ENCODE results near the gene TRIM44.
A peak's percentile ranks its signal among the peaks of the same experiment; 100 is the strongest.
"Not testable (repeated sequence)": the region's sequence is repeated elsewhere in the genome, so short reads cannot be mapped to it uniquely, and the experiment has no call there.

TRIM44 gene

GRCh38 chr11:35753573-35753972, 91.0 kb downstream of the TRIM44 start:
- not testable (repeated sequence) for DNase-seq (ENCODE audit: low spot score)

- not testable (repeated sequence) for DNase-seq (ENCODE audit: low spot score)
Measured at GRCh38 chr11:35759951-35760350, 97.4 kb downstream of the TRIM44 start.

- DNase-seq (ENCODE audit: low spot score), result no peak
Measured at GRCh38 chr11:35761899-35762298, 99.3 kb downstream of the TRIM44 start.

GRCh38 chr11:35763301-35763700, 100.7 kb downstream of the TRIM44 start:
- no peak for DNase-seq (ENCODE audit: low spot score)

GRCh38 chr11:35763765-35764164, 101.2 kb downstream of the TRIM44 start:
- no peak for DNase-seq (ENCODE audit: low spot score)

GRCh38 chr11:35764417-35764816, 101.8 kb downstream of the TRIM44 start:
- no peak for DNase-seq (ENCODE audit: low spot score)

DNA sequence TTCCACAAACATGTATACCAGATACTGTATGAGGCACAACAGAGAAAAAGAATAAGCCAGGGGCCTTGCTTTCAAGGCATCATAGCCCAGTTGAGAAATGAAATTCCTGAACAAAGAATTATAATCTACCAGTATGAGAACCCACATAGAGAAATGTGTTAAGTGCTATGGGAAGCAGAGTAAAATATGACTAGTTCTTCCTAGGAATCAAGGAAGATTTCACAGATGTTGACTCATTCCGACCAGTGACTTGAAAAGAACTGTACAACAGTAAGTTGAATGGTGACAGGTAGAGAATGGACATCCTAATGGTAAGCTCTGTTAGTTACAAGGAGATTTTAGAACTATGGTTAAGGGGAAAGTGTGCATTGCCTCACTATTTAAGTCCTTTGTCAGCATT, 102.6 kb downstream of the TRIM44 start:
- DNase-seq (ENCODE audit: low spot score), result peak; percentile 36

GRCh38 chr11:35766651-35767050, 104.1 kb downstream of the TRIM44 start:
- DNase-seq (ENCODE audit: low spot score), result no peak

DNA sequence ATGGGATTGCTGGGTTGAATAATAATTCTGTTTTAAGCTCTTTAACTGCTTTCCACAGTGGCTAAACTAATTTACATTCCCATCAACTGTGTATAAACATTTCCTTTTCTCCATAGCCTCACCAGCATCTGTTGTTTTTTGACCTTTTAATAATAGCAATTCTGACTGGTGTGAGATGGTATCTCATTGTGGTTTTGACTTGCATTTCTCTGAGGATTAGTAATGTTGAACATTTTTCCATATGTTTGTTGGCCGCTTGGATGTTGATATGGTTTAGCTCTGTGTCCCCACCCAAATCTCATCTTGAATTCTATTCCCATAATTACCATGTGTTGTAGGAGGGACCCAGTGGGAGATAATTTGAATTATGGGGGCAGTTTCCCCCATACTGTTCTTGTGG, 107.8 kb downstream of the TRIM44 start:
- DNase-seq (ENCODE audit: low spot score), result not testable (repeated sequence)

- DNase-seq (ENCODE audit: low spot score), result no peak
Measured at GRCh38 chr11:35771722-35772121, 109.1 kb downstream of the TRIM44 start.

GRCh38 chr11:35777241-35777640, 114.7 kb downstream of the TRIM44 start:
- not testable (repeated sequence) for DNase-seq (ENCODE audit: low spot score)

DNA sequence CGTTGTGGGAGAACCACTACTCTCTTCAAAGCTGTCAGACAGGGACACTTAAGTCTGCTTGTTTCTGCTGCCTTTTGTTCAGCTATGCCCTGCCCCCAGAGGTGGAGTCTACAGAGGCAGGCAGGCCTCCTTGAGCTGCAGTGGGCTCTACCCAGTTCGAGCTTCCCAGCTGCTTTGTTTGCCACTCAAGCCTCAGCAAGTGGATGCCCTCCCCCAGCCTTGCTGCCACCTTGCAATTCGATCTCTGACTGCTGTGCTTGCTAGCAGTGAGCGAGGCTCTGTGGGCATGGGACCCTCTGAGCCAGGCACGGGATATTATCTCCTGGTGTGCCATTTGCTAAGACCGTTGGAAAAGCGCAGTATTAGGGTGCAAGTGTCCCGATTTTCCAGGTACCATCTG, 116.4 kb downstream of the TRIM44 start:
- DNase-seq (ENCODE audit: low spot score), result not testable (repeated sequence)

- DNase-seq (ENCODE audit: low spot score), result no peak
Measured at GRCh38 chr11:35779409-35779808, 116.8 kb downstream of the TRIM44 start.

- no peak for DNase-seq (ENCODE audit: low spot score)
Measured at GRCh38 chr11:35780951-35781860, 118.6 kb downstream of the TRIM44 start.

GRCh38 chr11:35781861-35782470, 119.4 kb downstream of the TRIM44 start:
- DNase-seq (ENCODE audit: low spot score), result no peak

DNA sequence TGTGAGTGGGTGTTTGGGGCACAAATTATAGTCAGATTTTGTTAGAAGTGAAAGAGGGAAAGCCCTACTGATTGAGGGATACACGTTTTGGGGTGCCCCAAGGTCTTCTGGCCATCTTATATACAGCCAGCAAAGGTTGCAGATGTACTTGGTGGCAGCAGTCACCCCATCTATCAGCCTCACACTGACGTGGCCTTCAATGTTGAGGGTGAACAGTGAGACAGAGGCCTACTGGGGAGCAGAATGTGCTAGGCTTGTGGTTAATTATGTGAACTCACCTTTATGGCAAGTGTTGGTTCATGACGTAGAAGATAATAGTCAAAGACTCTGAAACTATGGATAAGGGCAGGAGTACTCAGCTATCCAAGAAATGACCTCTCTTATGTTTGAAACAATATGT, 121.2 kb downstream of the TRIM44 start:
- DNase-seq (ENCODE audit: low spot score), result no peak

DNA sequence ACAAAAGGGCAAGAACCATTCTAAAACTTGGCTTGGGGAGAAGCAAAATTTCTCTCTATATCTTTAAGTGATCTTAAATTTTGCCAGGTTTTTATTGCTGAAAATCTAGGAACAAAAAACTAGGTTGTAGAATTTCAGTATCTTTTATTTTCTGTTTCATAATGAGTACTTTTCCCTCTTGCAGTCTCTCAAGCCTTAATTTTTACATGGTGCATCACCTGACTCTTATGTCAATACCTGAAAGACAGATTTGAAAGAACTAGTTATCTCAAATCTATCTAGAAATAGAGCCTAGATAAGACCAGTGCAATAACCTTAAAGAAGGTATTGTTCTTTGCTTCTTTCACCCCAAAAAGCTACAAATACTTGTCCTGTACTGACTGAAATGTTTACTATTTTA, 122.1 kb downstream of the TRIM44 start:
- no peak for DNase-seq (ENCODE audit: low spot score)

- DNase-seq (ENCODE audit: low spot score), result no peak
Measured at GRCh38 chr11:35785287-35786167, 123.0 kb downstream of the TRIM44 start.

DNA sequence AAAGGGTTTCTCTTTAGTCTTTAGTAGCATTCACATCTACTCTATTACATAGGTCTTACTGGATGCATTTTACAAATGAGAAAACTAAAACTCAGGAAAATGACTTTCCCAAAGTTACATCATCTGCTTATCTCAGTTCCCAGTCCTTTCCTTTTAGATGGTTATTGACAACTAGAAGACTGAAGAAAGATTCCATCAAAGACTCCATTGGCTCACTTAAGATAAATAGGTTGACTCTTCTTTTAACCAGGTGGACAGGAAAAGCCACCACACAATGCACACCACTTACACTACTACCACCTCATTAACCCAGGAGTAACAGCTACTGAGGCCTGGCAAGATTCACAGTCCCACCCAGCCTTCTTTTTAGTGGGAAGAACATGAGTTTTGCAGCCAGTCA, 123.6 kb downstream of the TRIM44 start:
- DNase-seq (ENCODE audit: low spot score), result no peak

- DNase-seq (ENCODE audit: low spot score), result no peak
Measured at GRCh38 chr11:35787013-35787504, 124.5 kb downstream of the TRIM44 start.

- no peak for DNase-seq (ENCODE audit: low spot score)
Measured at GRCh38 chr11:35787626-35788025, 125.1 kb downstream of the TRIM44 start.

All from RKO (cell line).